HepG2 (cell line): ENCODE measurements around the gene USP7. TPM values are rescaled to one million over a fixed set of nuclear protein-coding genes. Genes with fewer than 3 reads are reported as not detected.

Experiments
- ATAC-seq: fragments of 200-7000 bp; cut with Tn5 transposase; 3 replicates; pipeline ENCODE4 v1.9.1; 2020; ENCODE audit warnings: mild to moderate bottlenecking, moderate library complexity
- BruUV-seq: library from RNA; stranded (reverse); fragments of 400-500 nt; replicated peaks from 2 replicates; lab custom pipeline; 2021; lab: Mats Ljungman, UMichigan
- CTCF ChIA-PET: fragments of 300-600 bp; formaldehyde crosslinking; extraction: SDS; loops from one replicate; lab custom pipeline; 2021; ENCODE audit warnings: low total read pairs, inconsistent platforms, low intra/inter-chr PET ratio; lab: Yijun Ruan, JAX
- POLR2A ChIA-PET: fragments of 350-600 bp; sonication (Branson Sonifier 250); formaldehyde crosslinking; loops from one replicate; lab custom pipeline; 2020; ENCODE audit warnings: antibody characterized with exemption, inconsistent platforms; lab: Yijun Ruan, JAX
- DNase-seq: peaks from one replicate; pipeline ENCODE4 v3.0.0-alpha.2; 2015; ENCODE audit warnings: low spot score
- FAIRE-seq: peaks from 3 replicates; lab custom pipeline; 2011; peaks lifted over from hg19 to GRCh38; lab: Jason Lieb, UNC
- H2AFZ ChIP-seq: one replicate; pipeline ENCODE4 v1.6.1; 2011; ENCODE audit warnings: low read length, inconsistent platforms
- H3K27ac ChIP-seq: fragments of 300-600 bp; 3 replicates; pipeline ENCODE4 v1.8.0; 2011; ENCODE audit warnings: mixed run types, mild to moderate bottlenecking, mixed read lengths, low read length, inconsistent platforms; ENCODE audit not compliant: insufficient read depth; ENCODE audit errors: extremely low read length
- H3K27me3 ChIP-seq, 2 experiments: fragments of 200-600 bp in 1 of 2; 2 replicates in 1 of 2; 3 replicates in 1 of 2; pipeline versions ENCODE4 v1.6.0 to v1.8.0; 2011; ENCODE audit warnings: low read length in 2 of 2, mild to moderate bottlenecking in 2 of 2, moderate library complexity in 2 of 2, inconsistent platforms in 1 of 2; ENCODE audit not compliant: insufficient read depth in 2 of 2, control insufficient read depth in 1 of 2
- H3K36me3 ChIP-seq, 2 experiments: fragments of 200-600 bp in 1 of 2; replicated peaks in 1 of 2; 2 replicates in 1 of 2; 3 replicates in 1 of 2; pipeline versions ENCODE4 v1.5.1 to v1.8.0; 2011; ENCODE audit warnings: low read length in 2 of 2, inconsistent platforms in 1 of 2; ENCODE audit not compliant: insufficient read depth in 2 of 2, control insufficient read depth in 1 of 2
- H3K4me1 ChIP-seq: 2 replicates; pipeline ENCODE4 v1.5.1; 2012; ENCODE audit warnings: low read length, inconsistent platforms; ENCODE audit not compliant: insufficient read depth
- H3K4me2 ChIP-seq: 2 replicates; pipeline ENCODE4 v1.6.0; 2011; ENCODE audit warnings: low read depth, low read length, inconsistent platforms
- H3K4me3 ChIP-seq, 3 experiments: fragments of 200-600 bp in 1 of 3; sonication (generic), shearing (Covaris generic) in 1 of 3; replicated peaks in 1 of 3; 2 replicates each; pipeline ENCODE4 v1.5.1; 2011 to 2016; ENCODE audit warnings: low read length in 3 of 3, inconsistent platforms in 2 of 3, low read depth in 2 of 3, mild to moderate bottlenecking in 2 of 3, control low read depth in 1 of 3, mixed read lengths in 1 of 3; ENCODE audit not compliant: insufficient read depth in 1 of 3
- H3K79me2 ChIP-seq: one replicate; pipeline ENCODE4 v1.6.1; 2011; ENCODE audit warnings: low read length, inconsistent platforms; ENCODE audit not compliant: insufficient read depth
- H3K9ac ChIP-seq: 2 replicates; pipeline ENCODE4 v1.6.0; 2011; ENCODE audit warnings: mild to moderate bottlenecking, low read depth, low read length, inconsistent platforms; ENCODE audit not compliant: insufficient read depth
- H3K9me3 ChIP-seq: 2 replicates; pipeline ENCODE4 v1.5.1; 2012; ENCODE audit warnings: mild to moderate bottlenecking, low read length
- H4K20me1 ChIP-seq: 2 replicates; pipeline ENCODE4 v1.6.0; 2011; ENCODE audit warnings: inconsistent platforms, mild to moderate bottlenecking, low read length, moderate library complexity; ENCODE audit not compliant: insufficient read depth
- AGO1 ChIP-seq: fragments of 200-400 bp; formaldehyde crosslinking; IDR thresholded peaks from 2 replicates; pipeline ENCODE4 v1.6.1; 2017; ENCODE audit warnings: mild to moderate bottlenecking, low read depth, low read length, moderate library complexity; ENCODE audit not compliant: poor library complexity, severe bottlenecking
- AGO2 ChIP-seq: fragments of 200-400 bp; formaldehyde crosslinking; optimal IDR thresholded peaks from 2 replicates; pipeline ENCODE3; 2017; ENCODE audit warnings: mild to moderate bottlenecking, low read depth, low read length, moderate library complexity
- KDM4B ChIP-seq: sonication (generic); formaldehyde crosslinking; IDR thresholded peaks from 2 replicates; pipeline ENCODE4 v1.4.0; 2020; ENCODE audit warnings: missing genetic modification reagents
- RBM22 ChIP-seq: fragments of 200-400 bp; formaldehyde crosslinking; optimal IDR thresholded peaks from 2 replicates; pipeline ENCODE3; 2017; ENCODE audit warnings: mild to moderate bottlenecking, low read length, moderate library complexity
- ZNF292 ChIP-seq: sonication (generic); formaldehyde crosslinking; IDR thresholded peaks from 2 replicates; pipeline ENCODE4 v1.8.1; 2022; ENCODE audit warnings: mild to moderate bottlenecking, low read depth, missing genetic modification reagents, borderline replicate concordance
- ZNF761 ChIP-seq: sonication (generic); formaldehyde crosslinking; conservative IDR thresholded peaks from 2 replicates; pipeline ENCODE4 v1.4.0; 2020; ENCODE audit warnings: mild to moderate bottlenecking, missing genetic modification reagents
- WGBS: methylation state at CpG from one replicate; pipeline ENCODE4 v1.1.6; 2017; ENCODE audit warnings: low lambda C conversion rate; 5-methylcytosine and 5-hydroxymethylcytosine counted together
- in situ Hi-C: cut with HindIII; loops from 2 replicates; pipeline ENCODE4 v1.10.0; 2017; ENCODE audit warnings: low pct_unique_long_range_greater_than_20kb; ENCODE audit not compliant: extremely low pct_ligation_motif_present
- intact Hi-C: fragments of 100-400 bp; cut with micrococcal nuclease; formaldehyde crosslinking; loops from one replicate; pipeline ENCODE4 v1.10.0; 2022; ENCODE audit not compliant: unreplicated experiment
- polyA plus RNA-seq, 8 experiments: library from polyadenylated mRNA; depleted of rRNA in 3 of 8; stranded (reverse) in 7 of 8; unstranded in 1 of 8; fragments of >200 nt; fragmentation: Illumina TruSeq in 4 of 8; extraction: Trizol in 4 of 8; gene quantifications; 2 replicates each; pipeline versions ENCODE4 v1.2.1 to v1.2.3, GENCODE V29; 2011 to 2016; ENCODE audit warnings: low read depth in 4 of 8, missing spikeins in 1 of 8, mixed read lengths in 1 of 8; ENCODE audit not compliant: insufficient read depth in 1 of 8
- total RNA-seq, 5 experiments: library from RNA; depleted of rRNA; stranded (reverse); fragments of >200 nt; fragmentation: Illumina TruSeq; extraction: Trizol; gene quantifications; 2 replicates each; pipeline ENCODE4 v1.2.3, GENCODE V29; 2016; ENCODE audit warnings: low read depth in 1 of 5
- TF ChIP-seq, protein P1 (sequence below): sonication (generic); formaldehyde crosslinking; IDR thresholded peaks from 2 replicates; pipeline ENCODE4 v1.4.0; 2020; ENCODE audit warnings: missing genetic modification reagents
- TF ChIP-seq, protein P2 (sequence below), 2 experiments: IDR thresholded peaks; 2 replicates each; pipeline ENCODE4 v1.6.1; 2011 to 2012; ENCODE audit warnings: low read length in 2 of 2, borderline replicate concordance in 1 of 2, low read depth in 1 of 2, mild to moderate bottlenecking in 1 of 2, moderate library complexity in 1 of 2

USP7 gene
- total and polyA plus RNA-seq, 2 of the 13 experiments (the other 11 are each of a cell fraction or from before 2014, with no cell fraction given), result 52.5 to 173 TPM

DNA sequence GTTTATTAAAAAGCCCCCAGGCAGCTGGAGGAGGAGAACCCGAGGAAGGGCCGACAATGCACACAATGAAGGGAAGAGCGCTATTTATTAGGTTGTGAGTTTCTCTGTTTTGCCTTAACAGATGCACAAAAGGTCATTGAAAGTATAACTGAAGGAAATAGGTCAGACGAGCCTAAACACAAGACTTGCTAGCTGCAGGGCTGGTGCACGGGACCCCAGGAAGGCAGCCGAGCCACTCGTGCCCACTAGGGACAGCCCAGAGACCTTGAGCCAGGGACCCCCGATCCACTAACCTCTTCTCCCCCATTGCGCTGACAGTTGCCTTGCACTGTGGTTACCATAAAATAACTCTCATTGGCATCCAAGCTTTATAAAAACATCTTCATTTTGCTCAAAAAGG lies 70.3 kb downstream of the USP7 start:
- intact Hi-C loops, result no loop called here
- Histone ChIP-seq H3K9ac (no peak overlapping the region), H2AFZ (no peak overlapping the region), H3K27ac (no peak overlapping the region), H3K27me3 (no peaks in the 10 kb centered on the region), H3K4me1 (no peaks in the 10 kb centered on the region), H4K20me1 (no peaks in the 10 kb centered on the region), H3K4me3 (no peak overlapping the region), H3K36me3 (peaks cover 66 to 77% of the 10 kb centered on the region in 2 experiments), H3K4me2 (no peak overlapping the region), H3K79me2 (no peaks in the 10 kb centered on the region), H3K9me3 (no peaks in the 10 kb centered on the region)
- no peak for DNase-seq
- ChIA-PET CTCF (no interaction called here), POLR2A (interaction anchor here (1.1 kb wide), 1 partner anchor 45 kb away, joined by 3 read pairs; no protein-coding TSS in a partner anchor)
- FAIRE-seq, result no peak
- whole genome bisulfite sequencing, result 95% methylated on average over 9 of the region's 9 CpGs
- ATAC-seq, result no peak
- TSS peak; percentile 8 for BruUV-seq
- TF ChIP-seq ZNF761 (no peak), ZNF292 (no peak), RBM22 (peak; percentile 6)
- in situ Hi-C loops, result loop anchor here (25.0 kb wide), 1 partner anchor 231 kb away; the partner anchor contains the start of gene ABAT

DNA sequence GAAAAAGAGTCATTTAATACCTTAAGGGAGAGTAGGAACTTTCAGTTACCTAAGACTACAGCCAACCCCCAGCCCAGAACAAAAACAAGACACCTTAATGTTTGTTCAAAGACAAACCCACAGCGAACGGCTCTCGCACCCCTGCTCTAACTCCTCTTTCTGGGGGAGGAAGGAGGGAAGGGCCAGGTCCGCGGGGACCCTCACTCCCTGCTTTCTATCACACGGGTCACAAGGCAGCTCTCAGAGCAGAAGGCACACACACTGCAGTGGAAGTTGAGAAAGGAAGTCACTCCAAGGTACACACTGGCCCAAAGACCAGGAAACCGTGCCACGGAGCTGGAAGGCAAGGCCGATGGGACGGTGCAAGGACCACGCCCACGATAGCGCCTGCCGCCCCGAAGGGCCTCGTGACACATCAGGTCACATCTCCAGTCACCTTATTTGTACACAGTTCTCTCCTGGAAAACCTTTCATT lies 71.6 kb downstream of the USP7 start:
- no peak overlapping the region for H3K4me3 ChIP-seq
- H3K4me2 ChIP-seq, result no peak overlapping the region
- intact Hi-C loops, result no loop called here
- ATAC-seq, result no peak
- H3K79me2 ChIP-seq, result no peaks in the 10 kb centered on the region
- H4K20me1 ChIP-seq, result no peaks in the 10 kb centered on the region
- no peak overlapping the region for H2AFZ ChIP-seq
- ChIA-PET CTCF (no interaction called here), POLR2A (interaction anchor here (1.1 kb wide), 1 partner anchor 44 kb away, joined by 3 read pairs; no protein-coding TSS in a partner anchor)
- WGBS, result 96% methylated on average over 16 of the region's 16 CpGs
- no peak for FAIRE-seq
- no peak for DNase-seq
- H3K9me3 ChIP-seq, result no peaks in the 10 kb centered on the region
- TF ChIP-seq AGO2, result peak; percentile 39
- TF ChIP-seq RBM22, result peak; percentile 48
- no peak for TF ChIP-seq AGO1
- TF ChIP-seq KDM4B (CRISPR knock-in tag), result no peak
- TF ChIP-seq, protein P1, sequence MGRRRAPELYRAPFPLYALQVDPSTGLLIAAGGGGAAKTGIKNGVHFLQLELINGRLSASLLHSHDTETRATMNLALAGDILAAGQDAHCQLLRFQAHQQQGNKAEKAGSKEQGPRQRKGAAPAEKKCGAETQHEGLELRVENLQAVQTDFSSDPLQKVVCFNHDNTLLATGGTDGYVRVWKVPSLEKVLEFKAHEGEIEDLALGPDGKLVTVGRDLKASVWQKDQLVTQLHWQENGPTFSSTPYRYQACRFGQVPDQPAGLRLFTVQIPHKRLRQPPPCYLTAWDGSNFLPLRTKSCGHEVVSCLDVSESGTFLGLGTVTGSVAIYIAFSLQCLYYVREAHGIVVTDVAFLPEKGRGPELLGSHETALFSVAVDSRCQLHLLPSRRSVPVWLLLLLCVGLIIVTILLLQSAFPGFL (CRISPR knock-in tag), result 0 out of 2 replicates have a peak, but pooled peaks have one; percentile 26
- TF ChIP-seq, protein P2, sequence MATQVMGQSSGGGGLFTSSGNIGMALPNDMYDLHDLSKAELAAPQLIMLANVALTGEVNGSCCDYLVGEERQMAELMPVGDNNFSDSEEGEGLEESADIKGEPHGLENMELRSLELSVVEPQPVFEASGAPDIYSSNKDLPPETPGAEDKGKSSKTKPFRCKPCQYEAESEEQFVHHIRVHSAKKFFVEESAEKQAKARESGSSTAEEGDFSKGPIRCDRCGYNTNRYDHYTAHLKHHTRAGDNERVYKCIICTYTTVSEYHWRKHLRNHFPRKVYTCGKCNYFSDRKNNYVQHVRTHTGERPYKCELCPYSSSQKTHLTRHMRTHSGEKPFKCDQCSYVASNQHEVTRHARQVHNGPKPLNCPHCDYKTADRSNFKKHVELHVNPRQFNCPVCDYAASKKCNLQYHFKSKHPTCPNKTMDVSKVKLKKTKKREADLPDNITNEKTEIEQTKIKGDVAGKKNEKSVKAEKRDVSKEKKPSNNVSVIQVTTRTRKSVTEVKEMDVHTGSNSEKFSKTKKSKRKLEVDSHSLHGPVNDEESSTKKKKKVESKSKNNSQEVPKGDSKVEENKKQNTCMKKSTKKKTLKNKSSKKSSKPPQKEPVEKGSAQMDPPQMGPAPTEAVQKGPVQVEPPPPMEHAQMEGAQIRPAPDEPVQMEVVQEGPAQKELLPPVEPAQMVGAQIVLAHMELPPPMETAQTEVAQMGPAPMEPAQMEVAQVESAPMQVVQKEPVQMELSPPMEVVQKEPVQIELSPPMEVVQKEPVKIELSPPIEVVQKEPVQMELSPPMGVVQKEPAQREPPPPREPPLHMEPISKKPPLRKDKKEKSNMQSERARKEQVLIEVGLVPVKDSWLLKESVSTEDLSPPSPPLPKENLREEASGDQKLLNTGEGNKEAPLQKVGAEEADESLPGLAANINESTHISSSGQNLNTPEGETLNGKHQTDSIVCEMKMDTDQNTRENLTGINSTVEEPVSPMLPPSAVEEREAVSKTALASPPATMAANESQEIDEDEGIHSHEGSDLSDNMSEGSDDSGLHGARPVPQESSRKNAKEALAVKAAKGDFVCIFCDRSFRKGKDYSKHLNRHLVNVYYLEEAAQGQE (IDR thresholded peaks at IDR 0.05; ENCODE audit: borderline replicate concordance in 1 of 2, low read depth in 1 of 2, low read length in 2 of 2), result no peak
- in situ Hi-C loops, result loop anchor here (25.0 kb wide), 1 partner anchor 230 kb away; the partner anchor contains the start of gene ABAT
- H3K36me3 ChIP-seq, result peaks cover 57 to 66% of the 10 kb centered on the region in 2 experiments
- no peak overlapping the region for H3K27ac ChIP-seq
- H3K27me3 ChIP-seq, result no peaks in the 10 kb centered on the region
- H3K4me1 ChIP-seq, result no peaks in the 10 kb centered on the region
- H3K9ac ChIP-seq, result no peak overlapping the region
- no TSS peak for BruUV-seq
